ENCODE measurements around the gene RPTOR. TPM values are rescaled to one million over a fixed set of nuclear protein-coding genes. Genes with fewer than 3 reads are reported as not detected.

RPTOR gene
- total RNA-seq, 1 donor, result 45.5 TPM

DNA sequence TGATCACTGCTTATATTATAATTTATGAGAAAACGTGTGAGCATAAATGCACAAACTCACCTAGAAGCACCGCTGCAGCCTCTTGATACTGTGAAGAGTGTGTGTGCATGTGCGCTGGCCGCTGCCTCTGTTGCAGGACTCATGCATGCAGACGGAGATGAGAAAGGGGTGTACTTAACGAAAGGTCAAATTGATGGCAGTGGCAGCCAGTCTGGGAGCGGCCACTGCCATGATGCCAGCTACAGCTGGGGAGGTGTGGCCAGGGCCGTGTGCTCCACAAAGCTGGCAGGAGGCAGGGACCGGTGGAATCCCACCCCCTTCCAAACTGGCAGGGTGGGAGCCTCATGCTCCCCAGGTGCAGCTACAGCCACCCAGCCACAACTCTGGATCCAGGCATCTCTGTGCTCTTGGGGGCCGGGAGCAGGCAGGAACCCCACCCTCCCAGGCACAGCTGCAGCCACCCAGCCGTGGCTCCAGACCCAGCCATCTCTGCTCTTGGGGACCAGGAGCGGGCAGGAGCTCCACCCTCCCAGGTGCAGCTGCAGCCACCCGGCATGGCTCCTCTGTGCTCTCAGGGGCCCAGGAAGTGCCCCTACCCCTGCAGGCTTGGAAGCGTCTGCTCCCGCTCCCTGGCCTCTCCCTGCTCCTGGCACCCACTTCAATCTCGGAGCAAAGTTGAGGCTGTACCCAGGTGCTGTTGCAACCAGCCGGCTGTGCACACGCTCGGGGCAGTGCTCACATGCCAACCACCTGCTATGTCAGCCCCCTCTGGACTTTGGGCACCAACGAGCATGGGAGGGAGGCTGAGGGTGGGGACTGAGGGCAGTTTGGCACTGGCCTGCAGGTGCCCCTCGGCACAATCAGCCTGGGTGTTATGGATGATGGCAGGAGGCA is 369.5 kb downstream of the RPTOR start:
- no peak for DNase-seq (ENCODE audit: low read depth in 2 of 3, low spot score in 2 of 3)

GRCh38 chr17:80916246-80916645 is 371.6 kb downstream of the RPTOR start:
- no peak for DNase-seq (ENCODE audit: low read depth in 2 of 3, low spot score in 2 of 3)

DNA sequence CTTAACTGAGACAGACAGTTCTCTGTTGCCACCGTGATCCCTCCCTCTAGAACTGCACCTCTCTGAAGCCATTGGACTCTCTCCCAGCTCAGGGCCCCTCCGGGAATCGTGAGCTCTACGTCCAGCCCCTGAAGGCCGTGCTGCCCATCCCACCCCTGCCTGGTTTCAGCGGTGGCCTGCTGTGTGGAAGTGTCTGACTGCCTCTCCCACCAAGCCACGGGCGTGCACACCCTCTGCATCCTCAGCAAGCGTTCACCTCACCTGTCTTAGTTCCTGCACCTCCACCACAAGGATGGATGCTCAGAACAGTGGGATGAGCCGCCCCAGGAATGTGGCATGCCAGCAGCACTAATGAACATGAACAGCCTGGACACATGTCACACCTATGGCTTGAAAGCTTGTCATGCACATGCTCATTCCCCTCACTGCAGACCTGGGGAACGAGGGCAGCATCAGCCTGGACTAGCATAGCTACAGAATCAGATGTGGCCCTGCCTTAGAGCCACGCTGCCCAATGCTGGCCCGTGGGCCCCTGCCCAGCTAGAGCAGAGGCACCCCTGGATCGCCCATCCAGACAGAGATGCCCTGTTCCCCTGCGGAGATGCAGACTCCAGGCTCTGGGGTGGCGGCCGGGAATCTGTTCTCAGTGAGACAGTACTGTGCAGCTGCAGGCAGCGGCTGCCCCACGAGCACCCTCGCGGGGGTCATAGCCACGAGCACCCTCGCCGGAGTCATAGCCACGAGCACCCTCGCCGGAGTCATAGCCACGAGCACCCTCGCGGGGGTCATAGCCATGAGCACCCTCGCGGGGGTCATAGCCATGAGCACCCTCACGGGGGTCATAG is 373.3 kb downstream of the RPTOR start:
- DNase-seq (ENCODE audit: low read depth in 2 of 3, low spot score in 2 of 3), result no peak

- DNase-seq (ENCODE audit: low read depth in 2 of 3, low spot score in 2 of 3), result no peak
Measured at GRCh38 chr17:80918731-80919130, 374.1 kb downstream of the RPTOR start.

- no peak for DNase-seq (ENCODE audit: low read depth in 2 of 3, low spot score in 2 of 3)
Measured at GRCh38 chr17:80919331-80920311, 375.0 kb downstream of the RPTOR start.

DNA sequence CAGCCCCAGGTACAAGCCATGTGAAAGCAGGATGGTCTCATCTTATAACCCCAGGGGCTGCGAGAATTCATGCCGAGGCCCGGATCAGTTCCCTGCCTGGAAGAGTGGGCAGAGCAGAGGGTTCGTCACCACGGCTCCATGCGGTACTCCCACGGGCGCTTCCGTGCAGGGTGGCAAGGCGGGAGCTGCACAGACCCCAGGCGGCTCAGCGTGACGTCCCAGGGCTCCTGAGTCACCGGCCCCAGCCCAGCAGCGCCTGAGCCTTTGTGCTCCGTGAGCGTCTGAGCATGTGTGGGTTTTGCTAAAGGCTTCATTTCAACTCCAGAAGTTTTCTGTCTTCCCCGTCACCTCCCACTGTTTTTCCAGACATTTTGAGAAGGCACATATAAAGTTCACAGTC is 375.8 kb downstream of the RPTOR start:
- no peak for DNase-seq (ENCODE audit: low read depth in 2 of 3, low spot score in 2 of 3)

DNA sequence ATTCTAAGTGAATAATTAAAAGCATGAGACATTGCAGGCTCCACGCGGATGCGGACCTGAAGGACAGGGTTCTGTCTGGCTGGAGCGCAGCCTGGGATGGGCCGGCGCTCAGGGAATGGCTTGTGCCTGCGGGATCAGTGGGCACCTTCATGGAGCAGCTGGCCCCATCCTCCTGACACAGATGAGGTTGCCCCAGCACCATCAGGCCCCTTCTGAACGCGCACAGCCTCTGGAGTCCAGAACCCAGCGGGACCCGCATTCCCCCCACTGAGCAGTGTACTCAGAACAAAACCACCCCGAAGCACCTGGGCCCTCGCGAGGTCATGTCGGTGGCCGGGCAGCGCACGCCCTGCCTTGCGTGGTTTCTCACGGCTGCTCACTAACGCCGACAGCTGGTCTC is 376.5 kb downstream of the RPTOR start:
- DNase-seq (ENCODE audit: low read depth in 2 of 3, low spot score in 2 of 3), result no peak

GRCh38 chr17:80921741-80922579 is 377.3 kb downstream of the RPTOR start:
- no peak for DNase-seq (ENCODE audit: low read depth in 2 of 3, low spot score in 2 of 3)

GRCh38 chr17:80922580-80923160 is 378.0 kb downstream of the RPTOR start:
- DNase-seq (ENCODE audit: low read depth in 2 of 3, low spot score in 2 of 3), result no peak

- no peak for DNase-seq (ENCODE audit: low read depth in 2 of 3, low spot score in 2 of 3)
Measured at GRCh38 chr17:80923211-80924110, 378.8 kb downstream of the RPTOR start.

GRCh38 chr17:80924111-80924806 is 379.6 kb downstream of the RPTOR start:
- DNase-seq (ENCODE audit: low read depth in 2 of 3, low spot score in 2 of 3), result no peak

GRCh38 chr17:80924807-80925610 is 380.4 kb downstream of the RPTOR start:
- DNase-seq (ENCODE audit: low read depth in 2 of 3, low spot score in 2 of 3), result no peak

GRCh38 chr17:80925688-80926335 is 381.2 kb downstream of the RPTOR start:
- no peak for DNase-seq (ENCODE audit: low read depth in 2 of 3, low spot score in 2 of 3)

GRCh38 chr17:80926591-80927250 is 382.1 kb downstream of the RPTOR start:
- DNase-seq (ENCODE audit: low read depth in 2 of 3, low spot score in 2 of 3), result no peak

- no peak for DNase-seq (ENCODE audit: low read depth in 2 of 3, low spot score in 2 of 3)
Measured at GRCh38 chr17:80927791-80928216, 383.2 kb downstream of the RPTOR start.

GRCh38 chr17:80929449-80929848 is 384.8 kb downstream of the RPTOR start:
- no peak for DNase-seq (ENCODE audit: low read depth in 2 of 3, low spot score in 2 of 3)

Data from hematopoietic multipotent progenitor cell (in vitro differentiated cells).